Stimulated activated CD4-positive, alpha-beta T cell treated with anti-CD3 and anti-CD28 coated beads, Interleukin-1b, Interleukin-23, amount 100 ng/mL, for 1 hour (primary cell): Measurements from ENCODE around the gene TPM1.

Source experiments
- DNase-seq, 2 donors: peaks; one replicate each; pipeline ENCODE4 v3.0.0-alpha.2; 2020; ENCODE audit warnings: low read depth in 2 of 2

Gene TPM1

GRCh38 chr15:63016234-63016633, 26.3 kb upstream of the TPM1 start:
- DNase-seq, result no peak

- DNase-seq, result no peak
Observed at GRCh38 chr15:63018639-63019038, 23.9 kb upstream of the TPM1 start.

- no peak for DNase-seq
Observed at GRCh38 chr15:63019511-63020109, 22.9 kb upstream of the TPM1 start.

GRCh38 chr15:63020128-63020527, 22.4 kb upstream of the TPM1 start:
- DNase-seq, result no peak

GRCh38 chr15:63020759-63021430, 21.7 kb upstream of the TPM1 start:
- DNase-seq, result no peak

- no peak for DNase-seq
Observed at GRCh38 chr15:63022181-63022580, 20.4 kb upstream of the TPM1 start.

- DNase-seq, result no peak
Observed at GRCh38 chr15:63022663-63023062, 19.9 kb upstream of the TPM1 start.

- DNase-seq, result no peak
Observed at GRCh38 chr15:63023351-63023945, 19.1 kb upstream of the TPM1 start.

- DNase-seq, result no peak
Observed at GRCh38 chr15:63025460-63025859, 17.1 kb upstream of the TPM1 start.

GRCh38 chr15:63027646-63028045, 14.9 kb upstream of the TPM1 start:
- no peak for DNase-seq

- DNase-seq, result no peak
Observed at GRCh38 chr15:63028442-63029110, 14.0 kb upstream of the TPM1 start.

- no peak for DNase-seq
Observed at GRCh38 chr15:63029676-63030075, 12.9 kb upstream of the TPM1 start.

- no peak for DNase-seq
Observed at GRCh38 chr15:63030101-63030551, 12.4 kb upstream of the TPM1 start.

- no peak for DNase-seq
Observed at GRCh38 chr15:63034578-63034977, 8.0 kb upstream of the TPM1 start.

GRCh38 chr15:63035253-63035652, 7.3 kb upstream of the TPM1 start:
- no peak for DNase-seq

GRCh38 chr15:63035977-63036376, 6.6 kb upstream of the TPM1 start:
- DNase-seq, result no peak

GRCh38 chr15:63037976-63038720, 4.4 kb upstream of the TPM1 start:
- DNase-seq, result no peak

- no peak for DNase-seq
Observed at GRCh38 chr15:63038926-63039673, 3.4 kb upstream of the TPM1 start.

- DNase-seq, result no peak
Observed at GRCh38 chr15:63039811-63040210, 2.7 kb upstream of the TPM1 start.

- no peak for DNase-seq
Observed at GRCh38 chr15:63040509-63040908, 2.0 kb upstream of the TPM1 start.

- no peak for DNase-seq
Observed at GRCh38 chr15:63040954-63041353, 1.6 kb upstream of the TPM1 start.
